ENCODE results near the gene RO60.

DNA sequence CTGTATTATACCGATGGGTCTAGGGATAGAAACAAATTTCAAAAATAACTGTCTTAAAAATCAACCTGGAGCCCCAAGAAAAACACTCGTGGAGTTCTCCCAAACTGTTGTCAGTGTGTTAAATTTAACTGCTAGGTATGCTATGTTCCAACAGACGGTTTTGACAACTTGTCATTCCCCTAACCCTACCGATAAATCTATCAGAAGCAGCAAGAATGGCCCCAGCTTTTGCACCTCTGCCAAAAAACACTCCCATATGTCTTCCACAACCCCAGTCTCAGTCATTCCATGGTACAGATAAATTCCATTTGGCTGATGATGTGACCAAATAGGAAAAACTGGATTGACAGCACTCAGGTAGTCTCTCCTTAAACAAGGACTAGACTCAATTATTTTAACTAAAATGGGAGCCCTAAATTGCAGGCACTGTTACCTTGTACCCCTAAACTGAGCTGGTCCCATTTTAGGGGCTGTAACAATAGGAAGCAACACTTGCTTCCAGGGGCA, 5.2 kb upstream of the RO60 start:
- no peak for TF ChIP-seq POLR2AphosphoS5 (IDR thresholded peaks at IDR 0.05; ENCODE audit: low read depth, low read length)
- TF ChIP-seq, protein P1, sequence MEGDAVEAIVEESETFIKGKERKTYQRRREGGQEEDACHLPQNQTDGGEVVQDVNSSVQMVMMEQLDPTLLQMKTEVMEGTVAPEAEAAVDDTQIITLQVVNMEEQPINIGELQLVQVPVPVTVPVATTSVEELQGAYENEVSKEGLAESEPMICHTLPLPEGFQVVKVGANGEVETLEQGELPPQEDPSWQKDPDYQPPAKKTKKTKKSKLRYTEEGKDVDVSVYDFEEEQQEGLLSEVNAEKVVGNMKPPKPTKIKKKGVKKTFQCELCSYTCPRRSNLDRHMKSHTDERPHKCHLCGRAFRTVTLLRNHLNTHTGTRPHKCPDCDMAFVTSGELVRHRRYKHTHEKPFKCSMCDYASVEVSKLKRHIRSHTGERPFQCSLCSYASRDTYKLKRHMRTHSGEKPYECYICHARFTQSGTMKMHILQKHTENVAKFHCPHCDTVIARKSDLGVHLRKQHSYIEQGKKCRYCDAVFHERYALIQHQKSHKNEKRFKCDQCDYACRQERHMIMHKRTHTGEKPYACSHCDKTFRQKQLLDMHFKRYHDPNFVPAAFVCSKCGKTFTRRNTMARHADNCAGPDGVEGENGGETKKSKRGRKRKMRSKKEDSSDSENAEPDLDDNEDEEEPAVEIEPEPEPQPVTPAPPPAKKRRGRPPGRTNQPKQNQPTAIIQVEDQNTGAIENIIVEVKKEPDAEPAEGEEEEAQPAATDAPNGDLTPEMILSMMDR (IDR thresholded peaks at IDR 0.05), result no peak
- no peak for TF ChIP-seq SIN3A (IDR thresholded peaks at IDR 0.05; ENCODE audit: borderline replicate concordance, insufficient read depth, low read depth, low read length)
